ENCODE data around the gene NINJ2. TPM values are rescaled to one million over a fixed set of nuclear protein-coding genes. Genes with fewer than 3 reads are reported as not detected.

NINJ2 gene
- total RNA-seq, 2 experiments from 2014 or later, result 2.2 to 2.5 TPM

DNA sequence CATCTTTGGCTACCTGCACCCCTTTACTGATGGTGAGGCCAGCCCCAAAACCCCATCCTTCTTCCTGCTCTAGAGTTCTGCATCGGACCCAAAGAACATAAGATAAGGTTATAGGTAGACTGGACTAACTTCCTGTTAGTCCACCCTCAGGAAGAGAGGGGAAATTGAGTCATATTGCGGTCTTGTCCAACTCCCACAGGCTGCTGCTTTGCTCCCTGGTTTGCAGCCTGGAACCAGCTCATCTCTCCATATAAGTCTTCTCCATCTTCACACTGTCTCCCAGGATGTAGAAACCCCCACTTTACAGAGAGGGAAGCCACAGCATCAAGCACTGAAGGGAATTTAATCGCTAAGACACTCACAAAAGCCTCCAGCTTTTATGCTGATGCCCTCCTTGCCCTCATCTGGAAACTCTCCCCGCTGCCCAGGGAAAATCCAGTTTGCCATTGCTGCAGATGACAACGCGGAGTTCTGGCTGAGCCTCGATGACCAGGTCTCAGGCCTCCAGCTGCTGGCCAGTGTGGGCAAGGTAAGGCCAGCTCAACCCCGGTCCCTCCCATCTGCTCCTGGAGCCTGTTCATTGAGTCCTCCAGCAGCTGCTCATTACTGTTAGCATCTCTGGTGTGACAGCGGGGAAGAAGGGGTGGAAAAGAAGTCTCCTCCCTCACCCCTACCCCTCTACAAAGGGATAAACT is 118.2 kb downstream of the NINJ2 start:
- Mint-ChIP-seq H3K4me3 (no peak overlapping the region), H3K36me3 (ENCODE audit: low read depth) (no peaks in the 10 kb centered on the region), H3K27ac (no peak overlapping the region), H3K9me3 (no peaks in the 10 kb centered on the region), H3K4me1 (ENCODE audit: low read depth) (peaks cover 14% of the 10 kb centered on the region), H3K27me3 (peaks cover 8% of the 10 kb centered on the region)
- DNase-seq, result no peak
- no peak for ATAC-seq
- intact Hi-C loops (cut with micrococcal nuclease), result loop anchor here (5.0 kb wide), 1 partner anchor 88 kb away; the partner anchor contains the start of gene B4GALNT3
- TF ChIP-seq, protein P1, sequence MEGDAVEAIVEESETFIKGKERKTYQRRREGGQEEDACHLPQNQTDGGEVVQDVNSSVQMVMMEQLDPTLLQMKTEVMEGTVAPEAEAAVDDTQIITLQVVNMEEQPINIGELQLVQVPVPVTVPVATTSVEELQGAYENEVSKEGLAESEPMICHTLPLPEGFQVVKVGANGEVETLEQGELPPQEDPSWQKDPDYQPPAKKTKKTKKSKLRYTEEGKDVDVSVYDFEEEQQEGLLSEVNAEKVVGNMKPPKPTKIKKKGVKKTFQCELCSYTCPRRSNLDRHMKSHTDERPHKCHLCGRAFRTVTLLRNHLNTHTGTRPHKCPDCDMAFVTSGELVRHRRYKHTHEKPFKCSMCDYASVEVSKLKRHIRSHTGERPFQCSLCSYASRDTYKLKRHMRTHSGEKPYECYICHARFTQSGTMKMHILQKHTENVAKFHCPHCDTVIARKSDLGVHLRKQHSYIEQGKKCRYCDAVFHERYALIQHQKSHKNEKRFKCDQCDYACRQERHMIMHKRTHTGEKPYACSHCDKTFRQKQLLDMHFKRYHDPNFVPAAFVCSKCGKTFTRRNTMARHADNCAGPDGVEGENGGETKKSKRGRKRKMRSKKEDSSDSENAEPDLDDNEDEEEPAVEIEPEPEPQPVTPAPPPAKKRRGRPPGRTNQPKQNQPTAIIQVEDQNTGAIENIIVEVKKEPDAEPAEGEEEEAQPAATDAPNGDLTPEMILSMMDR (IDR thresholded peaks at IDR 0.05), result no peak
- CTCF ChIA-PET, result interaction anchor here (1.1 to 13.6 kb wide), 4 partner anchors 14 to 103 kb away, joined by 3 to 154 read pairs (median 10); no protein-coding TSS in a partner anchor
- POLR2A ChIA-PET, result interaction anchor here (1.2 to 1.3 kb wide), 2 partner anchors 9 to 91 kb away, joined by 3 read pairs; no protein-coding TSS in a partner anchor

DNA sequence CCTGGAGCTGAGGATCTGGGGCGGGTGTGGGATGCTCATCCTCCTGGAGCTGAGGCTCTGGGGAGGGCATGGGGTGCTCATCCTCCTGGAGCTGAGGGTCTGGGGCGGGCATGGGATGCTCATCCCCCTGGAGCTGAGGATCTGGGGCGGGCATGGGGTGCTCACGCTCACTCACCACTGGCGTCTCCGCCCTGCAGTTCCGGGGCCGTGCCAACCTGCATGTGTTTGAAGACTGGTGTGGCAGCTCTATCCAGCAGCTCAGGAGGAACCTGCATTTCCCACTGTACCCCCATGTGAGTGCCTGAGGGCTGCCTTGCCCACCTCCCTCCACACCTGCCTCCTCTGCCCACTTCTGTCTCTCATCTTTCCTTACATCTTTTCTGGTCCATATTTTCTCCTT is 119.1 kb downstream of the NINJ2 start:
- Mint-ChIP-seq H3K36me3 (ENCODE audit: low read depth) (no peaks in the 10 kb centered on the region), H3K9me3 (no peaks in the 10 kb centered on the region), H3K27me3 (peaks cover 8% of the 10 kb centered on the region), H3K4me3 (no peak overlapping the region), H3K27ac (no peak overlapping the region), H3K4me1 (ENCODE audit: low read depth) (peaks cover 21% of the 10 kb centered on the region)
- no peak for DNase-seq
- TF ChIP-seq, protein P1 (IDR thresholded peaks at IDR 0.05), result no peak
- ChIA-PET CTCF (interaction anchor here (0.7 to 13.6 kb wide), 5 partner anchors 13 to 102 kb away, joined by 3 to 154 read pairs (median 3); no protein-coding TSS in a partner anchor), POLR2A (interaction anchor here (1.2 to 1.3 kb wide), 2 partner anchors 8 to 91 kb away, joined by 3 read pairs; no protein-coding TSS in a partner anchor)
- ATAC-seq, result no peak
- intact Hi-C loops (cut with micrococcal nuclease), result no loop called here

- DNase-seq, result no peak
- ATAC-seq, result no peak
- Mint-ChIP-seq H3K27me3 (peaks cover 8% of the 10 kb centered on the region), H3K27ac (no peak overlapping the region), H3K9me3 (no peaks in the 10 kb centered on the region), H3K4me3 (no peak overlapping the region), H3K4me1 (ENCODE audit: low read depth) (peaks cover 23% of the 10 kb centered on the region), H3K36me3 (ENCODE audit: low read depth) (no peaks in the 10 kb centered on the region)
- intact Hi-C loops (cut with micrococcal nuclease), result no loop called here
- ChIA-PET POLR2A (no interaction called here), CTCF (interaction anchor here (3.5 to 13.6 kb wide), 2 partner anchors 90 to 101 kb away, joined by 16 to 154 read pairs; no protein-coding TSS in a partner anchor)
- TF ChIP-seq, protein P1 (IDR thresholded peaks at IDR 0.05), result no peak
These were observed 120.2 kb downstream of the NINJ2 start for GRCh38 chr12:543114-543451.

DNA sequence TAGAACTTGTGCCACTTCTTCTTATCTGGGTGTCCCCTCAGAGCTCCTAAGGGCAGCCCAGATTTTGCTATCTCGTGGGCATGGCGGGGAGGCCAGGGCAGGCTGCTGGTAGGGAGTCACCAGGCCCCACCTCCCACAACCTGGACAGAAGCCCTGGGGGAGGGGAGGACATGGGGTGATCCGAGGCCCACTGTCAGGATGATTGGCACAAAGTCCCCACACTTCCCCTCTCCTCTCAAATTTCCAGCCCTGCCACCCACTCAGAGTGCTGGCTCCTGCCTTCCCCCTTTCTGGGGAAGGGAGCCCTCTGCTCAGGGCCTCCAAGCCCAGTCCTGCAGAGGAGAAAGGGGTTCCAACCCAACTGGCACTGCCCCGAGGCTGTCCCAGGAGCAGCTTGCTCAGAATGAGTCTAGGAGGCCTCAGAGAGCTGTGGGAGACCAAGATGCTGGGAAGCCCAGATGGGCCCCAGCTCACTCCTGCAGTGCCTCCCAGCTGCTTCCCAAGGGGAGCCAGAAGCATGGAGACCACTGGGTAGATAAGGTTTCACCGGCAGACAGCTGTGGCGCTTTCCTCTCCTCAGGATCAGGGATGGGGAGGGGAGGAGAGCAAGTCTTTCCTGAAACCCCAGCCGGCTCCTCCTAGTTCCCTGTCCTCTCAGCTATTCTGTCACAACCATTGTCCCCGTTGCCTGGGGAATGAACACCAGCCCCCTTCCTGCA is 120.7 kb downstream of the NINJ2 start:
- H3K27me3 Mint-ChIP-seq, result peaks cover 8% of the 10 kb centered on the region
- intact Hi-C loops (cut with micrococcal nuclease), result no loop called here
- CTCF ChIA-PET, result interaction anchor here (3.5 to 13.6 kb wide), 2 partner anchors 89 to 101 kb away, joined by 16 to 154 read pairs; no protein-coding TSS in a partner anchor
- peaks cover 23% of the 10 kb centered on the region for H3K4me1 Mint-ChIP-seq (ENCODE audit: low read depth)
- no peak overlapping the region for H3K27ac Mint-ChIP-seq
- no peaks in the 10 kb centered on the region for H3K36me3 Mint-ChIP-seq (ENCODE audit: low read depth)
- TF ChIP-seq, protein P1 (IDR thresholded peaks at IDR 0.05), result no peak
- no peak for DNase-seq
- H3K9me3 Mint-ChIP-seq, result no peaks in the 10 kb centered on the region
- no peak for ATAC-seq
- no peak overlapping the region for H3K4me3 Mint-ChIP-seq
- POLR2A ChIA-PET, result no interaction called here
